H1 (cell line): ENCODE measurements around the gene TMEM107. TPM values are rescaled to one million over a fixed set of nuclear protein-coding genes. Genes with fewer than 3 reads are reported as not detected.

Experiments
- CHD7 ChIP-seq: fragments of 300-600 bp; sonication (generic); IDR thresholded peaks from 2 replicates; pipeline ENCODE4 v1.7.1; 2012; ENCODE audit warnings: low read length, moderate library complexity, mild to moderate bottlenecking, inconsistent platforms; ENCODE audit not compliant: insufficient replicate concordance
- E2F6 ChIP-seq: IDR thresholded peaks from 2 replicates; pipeline ENCODE4 v1.6.1; 2012; ENCODE audit warnings: inconsistent platforms
- TAF1 ChIP-seq: IDR thresholded peaks from 2 replicates; pipeline ENCODE4 v1.6.1; 2011; ENCODE audit warnings: mild to moderate bottlenecking, low read depth, low read length
- TCF12 ChIP-seq: IDR thresholded peaks from 2 replicates; pipeline ENCODE4 v1.6.1; 2011; ENCODE audit warnings: low read depth, mild to moderate bottlenecking, low read length
- polyA plus RNA-seq, 7 experiments: library from polyadenylated mRNA; depleted of rRNA in 3 of 7; stranded (reverse) in 5 of 7; unstranded in 2 of 7; fragments of >200 nt in 5 of 7; fragments of 200-250 nt in 2 of 7; gene quantifications; 1 replicate in 5 of 7; 2 replicates in 1 of 7; 4 replicates in 1 of 7; pipeline versions ENCODE4 v1.2.1 to v1.2.3, GENCODE V29; 2011 to 2013; ENCODE audit warnings: missing spikeins in 2 of 7, mixed read lengths in 2 of 7
- total RNA-seq: library from RNA; stranded (reverse); fragmentation: NEBNext Ultra II Directional; extraction: Animal tissue kit (Norgen Biotek cat#: 25700); gene quantifications from 2 replicates; pipeline ENCODE4 v1.2.1, GENCODE V29; 2021

The TMEM107 gene
- total and polyA plus RNA-seq, 2 of the 8 experiments (the other 6 are each of a cell fraction or from before 2014, with no cell fraction given): 17.3 to 21.5 TPM

GRCh38 chr17:8144401-8145231 lies 31.6 kb downstream of the TMEM107 start (continued):
- no peak for TF ChIP-seq CHD7
- no peak for TF ChIP-seq TCF12
- TF ChIP-seq TAF1: no peak
- TF ChIP-seq E2F6: no peak
